Osteoblast (primary cell): Measurements from ENCODE around the gene MFN2. TPM values are rescaled to one million over a fixed set of nuclear protein-coding genes. Genes with fewer than 3 reads are reported as not detected.
A peak's percentile ranks its signal among the peaks of the same experiment; 100 is the strongest.

ENCODE experiments used
- DNase-seq: peaks from one replicate; pipeline ENCODE4 v3.0.0; 2011; ENCODE audit warnings: low spot score, mixed read lengths; ENCODE audit not compliant: insufficient read length; ENCODE audit errors: missing footprints
- H2AFZ ChIP-seq: 2 replicates; pipeline ENCODE4 v1.6.0; 2011; ENCODE audit warnings: mild to moderate bottlenecking, low read length
- H3K27ac ChIP-seq: 2 replicates; pipeline ENCODE4 v1.5.1; 2011; ENCODE audit warnings: mild to moderate bottlenecking, low read depth, low read length, moderate library complexity
- H3K27me3 ChIP-seq: 2 replicates; pipeline ENCODE4 v1.6.0; 2012; ENCODE audit warnings: mild to moderate bottlenecking, control low read depth, inconsistent platforms, low read length, moderate library complexity; ENCODE audit not compliant: insufficient read depth
- H3K36me3 ChIP-seq: 2 replicates; pipeline ENCODE4 v1.5.1; 2011; ENCODE audit warnings: mild to moderate bottlenecking, low read length, control low read depth, moderate library complexity; ENCODE audit not compliant: insufficient read depth
- H3K4me1 ChIP-seq: 2 replicates; pipeline ENCODE4 v1.5.1; 2011; ENCODE audit warnings: mild to moderate bottlenecking, low read length, control low read depth, moderate library complexity; ENCODE audit not compliant: insufficient read depth
- H3K4me2 ChIP-seq: 2 replicates; pipeline ENCODE4 v1.6.0; 2011; ENCODE audit warnings: mild to moderate bottlenecking, low read length; ENCODE audit not compliant: insufficient read depth
- H3K4me3 ChIP-seq: fragments of 200-600 bp; sonication (generic); 3 replicates; pipeline ENCODE4 v1.5.1; 2012; ENCODE audit warnings: mild to moderate bottlenecking, low read length, inconsistent platforms; ENCODE audit not compliant: insufficient read depth
- H3K79me2 ChIP-seq: 2 replicates; pipeline ENCODE4 v1.6.0; 2012; ENCODE audit warnings: mild to moderate bottlenecking, low read length, control low read depth, inconsistent platforms; ENCODE audit not compliant: insufficient read depth
- H3K9me3 ChIP-seq: 2 replicates; pipeline ENCODE4 v1.5.1; 2011; ENCODE audit warnings: low read depth, low read length, control low read depth
- H4K20me1 ChIP-seq: 2 replicates; pipeline ENCODE4 v1.6.0; 2012; ENCODE audit warnings: mild to moderate bottlenecking, low read length, control low read depth; ENCODE audit not compliant: insufficient read depth
- CTCF ChIP-seq: IDR thresholded peaks from 2 replicates; pipeline ENCODE4 v1.5.1; 2011; ENCODE audit warnings: mild to moderate bottlenecking, low read depth, low read length, moderate library complexity; ENCODE audit errors: extremely low read depth
- total RNA-seq: library from RNA; depleted of rRNA; stranded (reverse); fragments of >200 nt; gene quantifications from 2 replicates; pipeline ENCODE4 v1.2.3, GENCODE V29; 2012

MFN2 gene
- total RNA-seq, 1 donor = 51.0 TPM

- Histone ChIP-seq H3K4me3 (no peak overlapping the region), H3K36me3 (peaks cover 9% of the 10 kb centered on the region), H3K4me2 (no peak overlapping the region), H3K27me3 (no peaks in the 10 kb centered on the region), H3K9me3 (no peaks in the 10 kb centered on the region), H4K20me1 (no peaks in the 10 kb centered on the region), H2AFZ (peak overlapping the region; percentile 67), H3K4me1 (peaks cover 6% of the 10 kb centered on the region), H3K27ac (no peak overlapping the region), H3K79me2 (no peaks in the 10 kb centered on the region)
- TF ChIP-seq CTCF = no peak
- DNase-seq = peak; percentile 71
These were observed 54.1 kb downstream of the MFN2 start for GRCh38 chr1:12034381-12034801.

- H2AFZ ChIP-seq = no peak overlapping the region
- H3K4me3 ChIP-seq = no peak overlapping the region
- peak; percentile 76 for DNase-seq
- peaks cover 3% of the 10 kb centered on the region for H3K36me3 ChIP-seq
- H3K27ac ChIP-seq = no peak overlapping the region
- peaks cover 6% of the 10 kb centered on the region for H3K4me1 ChIP-seq
- H3K4me2 ChIP-seq = no peak overlapping the region
- H4K20me1 ChIP-seq = no peaks in the 10 kb centered on the region
- TF ChIP-seq CTCF = no peak
- no peaks in the 10 kb centered on the region for H3K27me3 ChIP-seq
- H3K79me2 ChIP-seq = no peaks in the 10 kb centered on the region
- H3K9me3 ChIP-seq = no peaks in the 10 kb centered on the region
These were observed 55.1 kb downstream of the MFN2 start for GRCh38 chr1:12035312-12035711.

- no peaks in the 10 kb centered on the region for H3K9me3 ChIP-seq
- no peaks in the 10 kb centered on the region for H3K79me2 ChIP-seq
- no peak for TF ChIP-seq CTCF
- H3K27ac ChIP-seq = no peak overlapping the region
- DNase-seq = peak; percentile 55
- H4K20me1 ChIP-seq = no peaks in the 10 kb centered on the region
- H3K4me1 ChIP-seq = peaks cover 11% of the 10 kb centered on the region
- H3K4me3 ChIP-seq = no peak overlapping the region
- H3K4me2 ChIP-seq = no peak overlapping the region
- H3K27me3 ChIP-seq = no peaks in the 10 kb centered on the region
- no peaks in the 10 kb centered on the region for H3K36me3 ChIP-seq
- H2AFZ ChIP-seq = no peak overlapping the region
These were observed 57.5 kb downstream of the MFN2 start for GRCh38 chr1:12037486-12038355.

- H3K4me3 ChIP-seq = no peak overlapping the region
- H4K20me1 ChIP-seq = no peaks in the 10 kb centered on the region
- TF ChIP-seq CTCF = no peak
- H3K4me1 ChIP-seq = peaks cover 11% of the 10 kb centered on the region
- DNase-seq = peak; percentile 62
- H3K36me3 ChIP-seq = no peaks in the 10 kb centered on the region
- H3K79me2 ChIP-seq = no peaks in the 10 kb centered on the region
- no peaks in the 10 kb centered on the region for H3K9me3 ChIP-seq
- no peaks in the 10 kb centered on the region for H3K27me3 ChIP-seq
- H3K27ac ChIP-seq = no peak overlapping the region
- no peak overlapping the region for H3K4me2 ChIP-seq
- H2AFZ ChIP-seq = no peak overlapping the region
These were observed 58.3 kb downstream of the MFN2 start for GRCh38 chr1:12038356-12039163.
